Body of pancreas (tissue), 4 donors: Measurements from ENCODE around the gene KRT6A. TPM values are rescaled to one million over a fixed set of nuclear protein-coding genes. Genes with fewer than 3 reads are reported as not detected.
"Not testable (repeated sequence)": the region's sequence is repeated elsewhere in the genome, so short reads cannot be mapped to it uniquely, and the experiment has no call there.

Experiments
- ATAC-seq: fragments of 150-250 bp; one replicate; pipeline ENCODE4 v1.9.1; 2016
- DNase-seq, 4 donors: peaks; one replicate each; pipeline ENCODE4 v3.0.0-alpha.2; 2019
- H3K27ac ChIP-seq, 4 donors: fragments of 200-600 bp; sonication (generic); 1 replicate in 3 of 4; 2 replicates in 1 of 4; pipeline versions ENCODE4 v1.5.1 to v1.6.1; 2016 to 2019; ENCODE audit warnings: mild to moderate bottlenecking in 1 of 4, mixed read lengths in 1 of 4, moderate library complexity in 1 of 4
- H3K27me3 ChIP-seq, 2 donors: fragments of 200-600 bp; sonication (generic); one replicate each; pipeline ENCODE4 v1.6.0; 2016; ENCODE audit warnings: mild to moderate bottlenecking in 1 of 2
- H3K36me3 ChIP-seq, 2 donors: fragments of 200-600 bp; sonication (generic); replicated peaks in 1 of 2; 2 replicates each; pipeline ENCODE4 v1.5.1; 2016; ENCODE audit warnings: low read depth in 2 of 2; ENCODE audit not compliant: insufficient read depth in 1 of 2
- H3K4me1 ChIP-seq: fragments of 200-600 bp; sonication (generic); one replicate; pipeline ENCODE4 v1.6.0; 2016
- H3K4me3 ChIP-seq, 2 donors: fragments of 200-600 bp; sonication (generic); 1 replicate in 1 of 2; 2 replicates in 1 of 2; pipeline ENCODE4 v1.5.1; 2016 to 2019
- H3K9me3 ChIP-seq, 3 donors: fragments of 200-600 bp; sonication (generic); 1 replicate in 2 of 3; 2 replicates in 1 of 3; pipeline ENCODE4 v1.5.1; 2016
- POLR2A ChIP-seq, 3 donors: fragments of 450-650 bp; IDR thresholded peaks; one replicate each; pipeline ENCODE4 v1.6.1; 2016; ENCODE audit warnings: antibody characterized with exemption in 3 of 3, mild to moderate bottlenecking in 2 of 3
- WGBS, 2 donors: methylation state at CpG; one replicate each; pipeline ENCODE4 v1.1.5; 2017; 5-methylcytosine and 5-hydroxymethylcytosine counted together
- intact Hi-C: fragments of 100-400 bp; cut with DNase I; formaldehyde crosslinking; loops from one replicate; pipeline ENCODE4 v1.15.1; 2023
- total RNA-seq, 2 donors: library from RNA; depleted of rRNA; stranded (reverse); fragments of >200 nt; gene quantifications; one replicate each; pipeline ENCODE4 v1.1.0, GENCODE V29; 2016
- TF ChIP-seq, protein P1 (sequence below), 7 experiments: fragments of 450-650 bp in 4 of 7; fragments of 200-600 bp in 3 of 7; sonication (generic) in 3 of 7; IDR thresholded peaks; one replicate each; pipeline ENCODE4 v1.5.1; 2016 to 2019; ENCODE audit warnings: antibody characterized with exemption in 7 of 7

Gene KRT6A
- total RNA-seq, 2 donors from 2014 or later, result not detected

DNA sequence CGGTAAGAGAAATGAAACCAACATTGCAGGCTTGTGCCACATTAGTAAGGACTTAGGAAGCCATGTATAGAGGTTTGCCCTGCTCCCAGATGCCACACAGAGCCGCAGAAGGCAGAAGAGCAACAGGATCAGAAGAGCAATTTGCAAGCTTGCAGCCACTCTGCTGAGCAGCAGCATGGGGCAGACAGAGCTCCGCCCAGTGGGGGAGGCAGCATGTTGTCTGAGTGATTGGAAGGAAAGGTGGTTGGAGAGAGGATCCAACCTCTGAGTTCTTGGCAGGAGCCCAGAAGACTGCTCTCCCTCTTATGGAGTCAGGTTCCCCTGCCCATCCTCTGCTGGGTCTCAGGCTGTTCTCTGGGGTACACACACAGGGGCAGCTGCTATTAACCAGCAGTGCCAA, 2.3 kb upstream of the KRT6A start:
- no peak for DNase-seq
- Histone ChIP-seq H3K9me3 (no peaks in the 10 kb centered on the region), H3K36me3 (no peaks in the 10 kb centered on the region), H3K27me3 (no peaks in the 10 kb centered on the region), H3K27ac (no peak overlapping the region), H3K4me3 (no peak overlapping the region), H3K4me1 (no peaks in the 10 kb centered on the region)
- 56 to 60% methylated on average over 3 of the region's 3 CpGs for WGBS, 2 donors
- no peak for ATAC-seq
- TF ChIP-seq, protein P1, sequence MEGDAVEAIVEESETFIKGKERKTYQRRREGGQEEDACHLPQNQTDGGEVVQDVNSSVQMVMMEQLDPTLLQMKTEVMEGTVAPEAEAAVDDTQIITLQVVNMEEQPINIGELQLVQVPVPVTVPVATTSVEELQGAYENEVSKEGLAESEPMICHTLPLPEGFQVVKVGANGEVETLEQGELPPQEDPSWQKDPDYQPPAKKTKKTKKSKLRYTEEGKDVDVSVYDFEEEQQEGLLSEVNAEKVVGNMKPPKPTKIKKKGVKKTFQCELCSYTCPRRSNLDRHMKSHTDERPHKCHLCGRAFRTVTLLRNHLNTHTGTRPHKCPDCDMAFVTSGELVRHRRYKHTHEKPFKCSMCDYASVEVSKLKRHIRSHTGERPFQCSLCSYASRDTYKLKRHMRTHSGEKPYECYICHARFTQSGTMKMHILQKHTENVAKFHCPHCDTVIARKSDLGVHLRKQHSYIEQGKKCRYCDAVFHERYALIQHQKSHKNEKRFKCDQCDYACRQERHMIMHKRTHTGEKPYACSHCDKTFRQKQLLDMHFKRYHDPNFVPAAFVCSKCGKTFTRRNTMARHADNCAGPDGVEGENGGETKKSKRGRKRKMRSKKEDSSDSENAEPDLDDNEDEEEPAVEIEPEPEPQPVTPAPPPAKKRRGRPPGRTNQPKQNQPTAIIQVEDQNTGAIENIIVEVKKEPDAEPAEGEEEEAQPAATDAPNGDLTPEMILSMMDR (IDR thresholded peaks at IDR 0.05), result no peak
- no peak for TF ChIP-seq POLR2A (IDR thresholded peaks at IDR 0.05)
- intact Hi-C loops, result no loop called here

- ATAC-seq (no peak), DNase-seq (peak in 2 of 4 donors; percentile 23 to 56)
- H3K4me1 ChIP-seq, result no peaks in the 10 kb centered on the region
- intact Hi-C loops, result no loop called here
- H3K27me3 ChIP-seq, result no peaks in the 10 kb centered on the region
- no peak for TF ChIP-seq POLR2A (IDR thresholded peaks at IDR 0.05)
- TF ChIP-seq, protein P1 (IDR thresholded peaks at IDR 0.05), result no peak
- no peaks in the 10 kb centered on the region for H3K9me3 ChIP-seq
- H3K36me3 ChIP-seq, result no peaks in the 10 kb centered on the region
- H3K27ac ChIP-seq, result no peak overlapping the region
- 63 to 69% methylated on average over 4 of the region's 4 CpGs for WGBS, 2 donors
- no peak overlapping the region for H3K4me3 ChIP-seq
These were observed 1.5 kb upstream of the KRT6A start for GRCh38 chr12:52494518-52494917.

- H3K4me3 ChIP-seq, result no peak overlapping the region
- no peak for ATAC-seq
- no peaks in the 10 kb centered on the region for H3K4me1 ChIP-seq
- no peak for TF ChIP-seq POLR2A (IDR thresholded peaks at IDR 0.05)
- TF ChIP-seq, protein P1 (IDR thresholded peaks at IDR 0.05), result no peak
- intact Hi-C loops, result no loop called here
- H3K9me3 ChIP-seq, result no peaks in the 10 kb centered on the region
- H3K27ac ChIP-seq, result no peak overlapping the region
- no peaks in the 10 kb centered on the region for H3K36me3 ChIP-seq
- no peaks in the 10 kb centered on the region for H3K27me3 ChIP-seq
- WGBS, 2 donors, result 58 to 77% methylated on average over 1 of the region's 1 CpG
- no peak for DNase-seq
These were observed 1.0 kb upstream of the KRT6A start for GRCh38 chr12:52494100-52494499.

DNA sequence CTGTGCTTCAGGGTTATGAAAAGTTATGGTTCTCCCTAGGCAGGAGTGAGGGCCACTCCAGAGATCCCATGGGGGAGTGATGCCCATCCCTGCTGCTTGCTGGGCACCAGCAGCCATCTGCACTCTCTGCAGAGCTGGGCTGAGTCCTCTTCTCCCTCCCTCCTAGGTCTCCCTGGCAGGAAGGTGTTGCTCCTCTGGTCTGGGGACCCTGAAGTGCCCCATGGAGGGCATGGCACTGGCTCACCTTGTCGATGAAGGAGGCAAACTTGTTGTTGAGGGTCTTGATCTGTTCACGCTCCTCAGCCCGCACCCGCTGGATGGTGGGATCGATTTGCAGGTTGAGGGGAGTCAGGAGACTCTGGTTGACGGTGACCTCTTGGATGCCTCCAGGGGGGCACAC, 652 bp downstream of the KRT6A start:
- DNase-seq, H3K4me3 ChIP-seq, H3K4me1 ChIP-seq, H3K27ac ChIP-seq, H3K9me3 ChIP-seq, H3K36me3 ChIP-seq, ATAC-seq, intact Hi-C loops, H3K27me3 ChIP-seq: not testable (repeated sequence)
- WGBS, 2 donors, result 83 to 88% methylated on average over 3 to 6 of the region's 6 CpGs

GRCh38 chr12:52491495-52491894, 1.6 kb downstream of the KRT6A start:
- H3K9me3 ChIP-seq, H3K36me3 ChIP-seq, H3K27ac ChIP-seq, H3K4me3 ChIP-seq, DNase-seq, intact Hi-C loops, ATAC-seq, H3K27me3 ChIP-seq, H3K4me1 ChIP-seq: not testable (repeated sequence)
- 60 to 66% methylated on average over 8 of the region's 8 CpGs for WGBS, 2 donors

- Histone ChIP-seq H3K27me3 (no peaks in the 10 kb centered on the region), H3K4me1 (no peaks in the 10 kb centered on the region), H3K36me3 (no peaks in the 10 kb centered on the region), H3K4me3 (no peak overlapping the region), H3K9me3 (no peaks in the 10 kb centered on the region), H3K27ac (no peak overlapping the region)
- intact Hi-C loops, result no loop called here
- DNase-seq, result no peak
- TF ChIP-seq POLR2A (IDR thresholded peaks at IDR 0.05), result no peak
- TF ChIP-seq, protein P1 (IDR thresholded peaks at IDR 0.05), result no peak
- ATAC-seq, result no peak
These were observed 4.3 kb downstream of the KRT6A start for GRCh38 chr12:52488736-52489135.

DNA sequence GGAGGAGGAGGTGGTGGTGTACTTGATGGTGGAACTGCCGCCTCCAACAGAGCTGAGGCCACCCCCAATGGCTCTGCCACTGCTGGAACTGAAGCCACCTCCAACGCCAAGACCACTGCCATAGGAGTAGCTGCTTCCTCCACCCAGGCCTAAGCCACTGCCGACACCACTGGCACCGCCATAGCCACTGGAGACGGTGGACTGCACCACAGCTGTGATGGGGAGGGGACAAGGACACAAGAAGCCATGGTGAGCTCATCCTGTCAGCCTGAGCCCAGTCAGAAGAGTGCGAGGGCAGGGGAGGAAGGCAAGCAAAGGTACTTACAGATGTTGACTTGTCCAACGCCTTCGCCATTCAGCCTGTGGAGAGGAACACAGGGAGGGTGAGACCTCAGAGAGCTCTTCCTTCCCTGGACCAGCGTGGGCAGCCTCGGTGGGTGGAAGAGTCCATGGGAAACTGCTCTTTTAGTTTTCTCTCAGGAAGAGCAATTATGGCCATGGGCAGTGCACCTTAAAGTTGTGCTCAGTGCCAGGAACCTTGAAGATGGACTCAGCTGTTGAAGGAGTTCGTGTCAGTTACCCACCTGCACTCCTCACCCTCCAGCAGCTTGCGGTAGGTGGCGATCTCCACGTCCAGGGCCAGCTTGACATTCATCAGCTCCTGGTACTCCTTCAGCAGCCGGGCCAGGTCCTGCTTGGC, 5.2 kb downstream of the KRT6A start:
- WGBS, 2 donors, result 75 to 85% methylated on average over 6 to 11 of the region's 15 CpGs
- not testable (repeated sequence) for ATAC-seq

More for the DNA sequence above, 5.2 kb downstream of the KRT6A start:
- H3K27me3 ChIP-seq, H3K4me1 ChIP-seq, H3K36me3 ChIP-seq, H3K27ac ChIP-seq, H3K4me3 ChIP-seq, intact Hi-C loops, DNase-seq, H3K9me3 ChIP-seq: not testable (repeated sequence)
